GM12878 (cell line): ENCODE results near the gene POU4F2. TPM values are rescaled to one million over a fixed set of nuclear protein-coding genes. Genes with fewer than 3 reads are reported as not detected.

ENCODE experiments used
- ATAC-seq: fragments of 200-7000 bp; cut with Tn5 transposase; 3 replicates; pipeline ENCODE4 v1.9.1; 2020; ENCODE audit warnings: mild to moderate bottlenecking, moderate library complexity
- Bru-seq: library from RNA; stranded (reverse); fragments of 400-500 nt; gene quantifications from one replicate; lab custom pipeline; 2021; lab: Mats Ljungman, UMichigan
- BruChase-seq, 2 experiments: library from RNA; stranded (reverse); fragments of 400-500 nt; gene quantifications; one replicate each; lab custom pipeline; 2021; lab: Mats Ljungman, UMichigan
- BruUV-seq: library from RNA; stranded (reverse); fragments of 400-500 nt; replicated peaks from 2 replicates; lab custom pipeline; 2021; lab: Mats Ljungman, UMichigan
- CTCF ChIA-PET: fragments of 300-600 bp; sonication (Branson Sonifier 250); formaldehyde crosslinking; extraction: SDS; loops from one replicate; lab custom pipeline; 2021; ENCODE audit warnings: inconsistent platforms; lab: Yijun Ruan, JAX
- POLR2A ChIA-PET: fragments of 350-600 bp; formaldehyde crosslinking; extraction: SDS; loops from one replicate; lab custom pipeline; 2021; ENCODE audit warnings: inconsistent platforms; lab: Charles Lee
- RAD21 ChIA-PET: fragments of 300-600 bp; sonication (Branson Sonifier 250); formaldehyde crosslinking; loops from one replicate; lab custom pipeline; 2023; ENCODE audit warnings: antibody characterized with exemption; ENCODE audit not compliant: unreplicated experiment; lab: Charles Lee
- SMC1A ChIA-PET: fragments of 300-600 bp; sonication (Branson Sonifier 250); formaldehyde crosslinking; loops from one replicate; lab custom pipeline; 2023; ENCODE audit not compliant: unreplicated experiment, uncharacterized antibody; lab: Charles Lee
- DNase-seq: peaks from one replicate; pipeline ENCODE4 v3.0.0-alpha.2; 2011; ENCODE audit warnings: low read depth, low spot score
- FAIRE-seq: peaks from 3 replicates; lab custom pipeline; 2011; peaks lifted over from hg19 to GRCh38; lab: Jason Lieb, UNC
- H2AFZ ChIP-seq: 2 replicates; pipeline ENCODE4 v1.6.0; 2011; ENCODE audit warnings: low read depth, low read length, control low read depth; ENCODE audit not compliant: control insufficient read depth
- H3K27ac ChIP-seq: 2 replicates; pipeline ENCODE4 v1.5.1; 2011; ENCODE audit warnings: control low read depth; ENCODE audit not compliant: control insufficient read depth, insufficient read depth
- H3K27me3 ChIP-seq, 2 experiments: replicated peaks in 1 of 2; 2 replicates each; pipeline versions ENCODE4 v1.6.0 to v1.6.1; 2011; ENCODE audit warnings: low read length in 1 of 2; ENCODE audit not compliant: control insufficient read depth in 2 of 2, insufficient read depth in 2 of 2
- H3K36me3 ChIP-seq, 2 experiments: 2 replicates each; pipeline ENCODE4 v1.5.1; 2011; ENCODE audit warnings: low read length in 1 of 2; ENCODE audit not compliant: control insufficient read depth in 2 of 2, insufficient read depth in 2 of 2
- H3K4me1 ChIP-seq: 2 replicates; pipeline ENCODE4 v1.6.1; 2011; ENCODE audit warnings: mild to moderate bottlenecking, low read length, moderate library complexity, mixed read lengths; ENCODE audit not compliant: control insufficient read depth, insufficient read depth
- H3K4me2 ChIP-seq: 2 replicates; pipeline ENCODE4 v1.6.0; 2011; ENCODE audit warnings: control low read depth; ENCODE audit not compliant: control insufficient read depth, insufficient read depth
- H3K4me3 ChIP-seq: fragments of 200-600 bp; sonication (generic); 2 replicates; pipeline ENCODE4 v1.5.1; 2016
- H3K79me2 ChIP-seq: 2 replicates; pipeline ENCODE4 v1.6.0; 2011; ENCODE audit warnings: low read length; ENCODE audit not compliant: control insufficient read depth, insufficient read depth
- H3K9ac ChIP-seq: 2 replicates; pipeline ENCODE4 v1.8.0; 2011; ENCODE audit warnings: low read length, control low read depth, mixed read lengths; ENCODE audit not compliant: control insufficient read depth, insufficient read depth
- H3K9me3 ChIP-seq: replicated peaks from 3 replicates; pipeline ENCODE4 v1.5.1; 2011; ENCODE audit warnings: mild to moderate bottlenecking, low read length; ENCODE audit not compliant: control insufficient read depth, insufficient read depth
- H4K20me1 ChIP-seq: 2 replicates; pipeline ENCODE4 v1.6.0; 2011; ENCODE audit not compliant: control insufficient read depth, insufficient read depth
- BCL3 ChIP-seq: IDR thresholded peaks from 2 replicates; pipeline ENCODE4 v1.6.1; 2011; ENCODE audit warnings: borderline replicate concordance, low read depth, mild to moderate bottlenecking, moderate library complexity, low read length; ENCODE audit not compliant: insufficient read depth, poor library complexity, severe bottlenecking
- BHLHE40 ChIP-seq, 2 experiments: fragments of 450-650 bp in 1 of 2; IDR thresholded peaks; 2 replicates each; pipeline ENCODE4 v1.6.1; 2011 to 2017; ENCODE audit warnings: low read depth in 2 of 2, borderline replicate concordance in 1 of 2, improper control_type of control experiment in 1 of 2, low read length in 1 of 2, mild to moderate bottlenecking in 1 of 2
- BRCA1 ChIP-seq: IDR thresholded peaks from 2 replicates; pipeline ENCODE4 v1.6.1; 2011; ENCODE audit warnings: low read depth, low read length, improper control_type of control experiment
- CBX5 ChIP-seq: sonication (generic); IDR thresholded peaks from 2 replicates; pipeline ENCODE4 v1.6.1; 2016; ENCODE audit warnings: low read depth, moderate library complexity, mild to moderate bottlenecking, inconsistent platforms
- E4F1 ChIP-seq: fragments of 450-650 bp; IDR thresholded peaks from 2 replicates; pipeline ENCODE4 v1.6.1; 2018; ENCODE audit warnings: borderline replicate concordance, mild to moderate bottlenecking; ENCODE audit not compliant: partially characterized antibody
- MEF2B ChIP-seq: fragments of 450-650 bp; IDR thresholded peaks from 2 replicates; pipeline ENCODE4 v1.6.1; 2018; ENCODE audit warnings: mild to moderate bottlenecking, moderate library complexity; ENCODE audit not compliant: partially characterized antibody, poor library complexity, severe bottlenecking
- NBN ChIP-seq: fragments of 450-650 bp; IDR thresholded peaks from 2 replicates; pipeline ENCODE4 v1.6.1; 2016
- RCOR1 ChIP-seq: conservative IDR thresholded peaks from 2 replicates; pipeline ENCODE4 v1.6.1; 2012; ENCODE audit warnings: low read depth, low read length, improper control_type of control experiment
- SIX5 ChIP-seq: IDR thresholded peaks from 2 replicates; pipeline ENCODE4 v1.6.1; 2011; ENCODE audit warnings: mild to moderate bottlenecking, low read depth, low read length, moderate library complexity; ENCODE audit not compliant: severe bottlenecking
- YY1 ChIP-seq: IDR thresholded peaks from 2 replicates; pipeline ENCODE4 v1.6.1; 2011; ENCODE audit warnings: low read depth, mild to moderate bottlenecking, low read length
- ZNF384 ChIP-seq: IDR thresholded peaks from 2 replicates; pipeline ENCODE4 v1.6.1; 2012; ENCODE audit warnings: low read depth, mild to moderate bottlenecking, low read length, improper control_type of control experiment, borderline replicate concordance
- WGBS: methylation state at CpG from one replicate; pipeline ENCODE4 v1.1.6; 2016; ENCODE audit warnings: low lambda C conversion rate; ENCODE audit not compliant: insufficient replicate concordance, insufficient coverage; ENCODE audit errors: missing lambda C conversion rate; 5-methylcytosine and 5-hydroxymethylcytosine counted together
- in situ Hi-C: fragments of 300-500 bp; cut with MboI; formaldehyde crosslinking; loops from 9 replicates; pipeline ENCODE4 v1.14.3; 2018; ENCODE audit warnings: mixed read lengths
- intact Hi-C: fragments of 100-400 bp; cut with micrococcal nuclease; formaldehyde crosslinking; loops from one replicate; pipeline ENCODE4 v1.14.2; 2022; ENCODE audit not compliant: unreplicated experiment
- long read RNA-seq, 2 experiments: library from polyadenylated mRNA; unstranded; transcript quantifications; one replicate each; pipeline ENCODE4 v2.0.0, GENCODE V29; 2019 to 2020
- polyA minus RNA-seq, 3 experiments: library from RNA; depleted of rRNA, polyadenylated mRNA; stranded (reverse); fragments of >200 nt; gene quantifications; 2 replicates each; pipeline ENCODE4 v1.2.3, GENCODE V29; 2011
- polyA plus RNA-seq, 11 experiments: library from polyadenylated mRNA; depleted of rRNA in 4 of 11; unstranded in 6 of 11; stranded (reverse) in 5 of 11; fragments of >200 nt; fragmentation: Nextera tagmentation in 4 of 11; fragmentation: Illumina TruSeq in 1 of 11; extraction: Ambion mirVana in 4 of 11; extraction: Trizol in 1 of 11; gene quantifications; 1 replicate in 1 of 11; 2 replicates in 10 of 11; pipeline versions ENCODE4 v1.2.1 to v1.2.3, GENCODE V29; 2011 to 2016; ENCODE audit warnings: inconsistent platforms in 2 of 11, missing spikeins in 2 of 11, low read depth in 1 of 11
- total RNA-seq, 4 experiments: library from RNA; depleted of rRNA in 3 of 4; stranded (reverse); fragments of >200 nt in 3 of 4; fragmentation: Illumina TruSeq in 1 of 4; extraction: Trizol in 1 of 4; gene quantifications; 2 replicates each; pipeline versions ENCODE4 v1.2.1 to v1.2.3, GENCODE V29; 2013 to 2021

The POU4F2 gene
- not detected in 2 replicates for total RNA-seq (2013; cell fraction: nucleolus; rRNA removed)
- total RNA-seq (2014; rRNA removed): not detected in 2 replicates
- not detected in 2 replicates for total RNA-seq (2014; rRNA removed; fragmentation: Illumina TruSeq; extraction: Trizol)
- not detected in 2 replicates for total RNA-seq (2021)
- not detected for polyA plus RNA-seq (2011; ENCODE audit: low read depth)
- not detected in 2 replicates for polyA plus RNA-seq (2011; rRNA removed)
- not detected in 2 replicates for polyA plus RNA-seq (2011; cell fraction: cytosol; rRNA removed)
- not detected in 2 replicates for polyA plus RNA-seq (2011; cell fraction: nucleus; rRNA removed)
- polyA plus RNA-seq (2012): not detected in 2 replicates
- not detected in 2 replicates for polyA plus RNA-seq (2014; fragmentation: Illumina TruSeq; extraction: Trizol)
- not detected for polyA plus RNA-seq (2014; fragmentation: Nextera tagmentation; extraction: Ambion mirVana)
- 0.05 TPM in 1 of 2 replicates, not detected in the other for polyA plus RNA-seq (2014; rRNA removed)
- polyA plus RNA-seq (2016; fragmentation: Nextera tagmentation; extraction: Ambion mirVana): not detected
- polyA minus RNA-seq (2011; rRNA and poly(A)+ RNA removed): not detected in 2 replicates
- polyA minus RNA-seq (2011; cell fraction: cytosol; rRNA and poly(A)+ RNA removed): not detected in 2 replicates
- polyA minus RNA-seq (2011; cell fraction: nucleus; rRNA and poly(A)+ RNA removed): not detected in 2 replicates
- Bru-seq, nascent RNA: not detected
- BruChase-seq, experiment 1, labeled RNA remaining after a 6-hour chase: not detected
- not detected for BruChase-seq, experiment 2, labeled RNA remaining after a 2-hour chase
- long read RNA-seq, experiment 1: 0 reads
- long read RNA-seq, experiment 2: 0 reads

GRCh38 chr4:146638786-146639505, at the start of gene POU4F2:
POU4F2 (plus strand) TSS chr4:146638893; CDS start chr4:146639141, 248 bp downstream.
- Histone ChIP-seq H3K9ac (no peak within 1 kb of the TSS), H3K79me2 (no peaks in the 10 kb centered on the region), H2AFZ (no peak within 1 kb of the TSS), H4K20me1 (no peaks in the 10 kb centered on the region), H3K9me3 (no peaks in the 10 kb centered on the region; the same call in 2 of the 3 replicates), H3K27me3 (peaks cover 0 to 10% of the 10 kb centered on the region in 2 experiments; a peak in 2 of 4 replicates), H3K4me2 (no peak within 1 kb of the TSS), H3K27ac (no peak within 1 kb of the TSS), H3K4me3 (no peak within 1 kb of the TSS), H3K36me3 (no peaks in the 10 kb centered on the region), H3K4me1 (no peaks in the 10 kb centered on the region)
- WGBS: 27% methylated on average over 37 of the region's 74 CpGs
- intact Hi-C loops (no loop called here), in situ Hi-C loops (no loop called here)
- ATAC-seq: no peak
- ChIA-PET RAD21 (no interaction called here), SMC1A (no interaction called here), POLR2A (no interaction called here), CTCF (no interaction called here)
- no TSS peak for BruUV-seq
- DNase-seq: no peak
- no peak for FAIRE-seq
- TF ChIP-seq MEF2B (no peak), BRCA1 (no peak), RCOR1 (no peak), SIX5 (no peak), BHLHE40 (IDR thresholded peaks at IDR 0.05; ENCODE audit: borderline replicate concordance in 1 of 2, low read depth in 2 of 2, low read length in 1 of 2) (no peak), NBN (no peak), BCL3 (no peak), CBX5 (no peak), E4F1 (no peak), YY1 (no peak), ZNF384 (no peak)
